GM10248 (cell line): ENCODE data around the gene ZCWPW1.

Source experiments
- CTCF ChIA-PET: fragments of 300-600 bp; sonication (Branson Sonifier 250); formaldehyde crosslinking; extraction: SDS; loops from one replicate; lab custom pipeline; 2021; ENCODE audit warnings: antibody characterized with exemption; lab: Yijun Ruan, JAX
- POLR2A ChIA-PET: fragments of 350-650 bp; sonication (Branson Sonifier 250); formaldehyde crosslinking; extraction: SDS; loops from one replicate; lab custom pipeline; 2020; ENCODE audit warnings: antibody characterized with exemption; lab: Yijun Ruan, JAX
- DNase-seq: peaks from one replicate; pipeline ENCODE4 v3.0.0; 2012; ENCODE audit errors: extremely low spot score
- TF ChIP-seq, protein P1 (sequence below): IDR thresholded peaks from 2 replicates; pipeline ENCODE4 v1.5.1; 2012; ENCODE audit warnings: mild to moderate bottlenecking, low read depth; ENCODE audit errors: extremely low read depth, missing control alignments, control extremely low read depth

Gene ZCWPW1

DNA sequence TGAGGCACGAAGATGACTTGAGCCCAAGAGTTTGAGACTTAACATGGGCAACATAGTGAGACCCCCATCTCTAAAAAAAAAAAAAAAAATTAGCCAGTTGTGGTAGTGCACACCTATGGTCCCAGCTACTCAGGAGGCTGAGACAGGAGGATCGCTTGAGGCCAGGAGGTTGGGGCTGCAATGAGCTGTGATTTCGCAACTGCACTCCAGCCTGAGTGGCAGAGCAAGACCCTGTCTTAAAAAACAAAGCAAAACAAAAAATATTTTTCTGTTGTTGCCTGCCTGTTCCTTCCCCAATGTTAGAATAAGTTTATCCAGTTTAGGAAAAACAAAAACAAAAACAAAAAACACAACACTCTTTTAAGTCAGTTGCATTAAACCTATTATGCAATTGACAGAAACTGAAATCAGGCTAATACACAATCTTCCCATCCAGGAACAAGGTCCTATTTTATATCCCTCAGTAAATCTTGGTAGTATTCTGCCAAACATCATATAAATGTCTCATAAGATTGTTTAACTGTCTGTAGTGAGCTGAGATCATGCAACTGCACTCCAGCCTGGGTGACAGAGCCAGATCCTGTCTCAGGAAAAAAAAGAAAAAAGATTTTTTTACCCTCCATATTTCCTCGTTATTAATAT, 50.3 kb downstream of the ZCWPW1 start:
- TF ChIP-seq, protein P1, sequence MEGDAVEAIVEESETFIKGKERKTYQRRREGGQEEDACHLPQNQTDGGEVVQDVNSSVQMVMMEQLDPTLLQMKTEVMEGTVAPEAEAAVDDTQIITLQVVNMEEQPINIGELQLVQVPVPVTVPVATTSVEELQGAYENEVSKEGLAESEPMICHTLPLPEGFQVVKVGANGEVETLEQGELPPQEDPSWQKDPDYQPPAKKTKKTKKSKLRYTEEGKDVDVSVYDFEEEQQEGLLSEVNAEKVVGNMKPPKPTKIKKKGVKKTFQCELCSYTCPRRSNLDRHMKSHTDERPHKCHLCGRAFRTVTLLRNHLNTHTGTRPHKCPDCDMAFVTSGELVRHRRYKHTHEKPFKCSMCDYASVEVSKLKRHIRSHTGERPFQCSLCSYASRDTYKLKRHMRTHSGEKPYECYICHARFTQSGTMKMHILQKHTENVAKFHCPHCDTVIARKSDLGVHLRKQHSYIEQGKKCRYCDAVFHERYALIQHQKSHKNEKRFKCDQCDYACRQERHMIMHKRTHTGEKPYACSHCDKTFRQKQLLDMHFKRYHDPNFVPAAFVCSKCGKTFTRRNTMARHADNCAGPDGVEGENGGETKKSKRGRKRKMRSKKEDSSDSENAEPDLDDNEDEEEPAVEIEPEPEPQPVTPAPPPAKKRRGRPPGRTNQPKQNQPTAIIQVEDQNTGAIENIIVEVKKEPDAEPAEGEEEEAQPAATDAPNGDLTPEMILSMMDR = no peak

DNA sequence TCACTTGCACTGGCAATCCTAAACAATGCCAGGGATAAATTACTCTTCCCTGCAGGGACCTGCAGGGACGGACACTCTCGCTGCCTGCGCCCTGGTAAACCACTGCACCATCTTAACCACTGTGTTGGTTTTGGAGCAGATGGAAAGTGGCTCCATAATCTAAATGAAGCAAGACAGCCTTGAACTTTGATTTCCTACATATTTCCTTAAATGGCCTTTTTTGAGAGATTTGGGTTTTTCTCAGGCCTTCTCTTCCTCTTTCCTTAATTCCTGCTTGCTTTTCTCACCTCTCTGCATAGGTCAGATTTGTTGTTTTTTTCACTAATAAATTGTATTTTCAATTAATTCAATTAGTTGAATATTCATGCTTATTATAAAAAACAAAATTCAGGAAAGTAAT, 52.4 kb downstream of the ZCWPW1 start:
- ChIA-PET CTCF (interaction anchor here (0.7 to 2.6 kb wide), 3 partner anchors 8 to 32 kb away, joined by 3 to 16 read pairs (median 4); no protein-coding TSS in a partner anchor), POLR2A (no interaction called here)
- TF ChIP-seq, protein P1 = no peak
- no peak for DNase-seq

More for the DNA sequence above, 50.3 kb downstream of the ZCWPW1 start:
- POLR2A ChIA-PET = no interaction called here
- DNase-seq = no peak
- CTCF ChIA-PET = no interaction called here

DNA sequence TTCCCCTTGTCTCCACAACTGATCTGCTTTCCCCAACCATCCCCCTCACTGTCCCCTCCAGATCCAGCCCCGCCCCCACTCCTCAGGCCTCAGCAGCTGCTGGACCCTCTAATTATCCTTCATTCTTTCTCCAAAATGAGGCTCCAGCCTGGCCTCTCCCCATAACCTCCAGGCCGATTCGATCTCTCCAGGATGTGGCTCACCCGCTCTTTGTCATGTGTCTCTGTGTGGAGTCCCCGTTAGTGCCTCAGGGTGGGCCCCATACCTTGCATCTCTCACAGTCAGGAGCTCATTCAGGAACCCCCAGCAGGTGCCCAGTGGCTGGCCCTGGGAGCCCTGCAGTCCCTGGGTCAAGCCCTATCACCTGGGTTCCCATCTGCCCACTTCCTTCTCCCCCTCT, 53.9 kb downstream of the ZCWPW1 start:
- ChIA-PET POLR2A (interaction anchor here (0.5 kb wide), 1 partner anchor 47 kb away, joined by 3 read pairs; no protein-coding TSS in a partner anchor), CTCF (interaction anchor here (0.7 to 2.6 kb wide), 3 partner anchors 10 to 33 kb away, joined by 4 to 16 read pairs (median 5); no protein-coding TSS in a partner anchor)
- no peak for DNase-seq
- TF ChIP-seq, protein P1 = no peak

DNA sequence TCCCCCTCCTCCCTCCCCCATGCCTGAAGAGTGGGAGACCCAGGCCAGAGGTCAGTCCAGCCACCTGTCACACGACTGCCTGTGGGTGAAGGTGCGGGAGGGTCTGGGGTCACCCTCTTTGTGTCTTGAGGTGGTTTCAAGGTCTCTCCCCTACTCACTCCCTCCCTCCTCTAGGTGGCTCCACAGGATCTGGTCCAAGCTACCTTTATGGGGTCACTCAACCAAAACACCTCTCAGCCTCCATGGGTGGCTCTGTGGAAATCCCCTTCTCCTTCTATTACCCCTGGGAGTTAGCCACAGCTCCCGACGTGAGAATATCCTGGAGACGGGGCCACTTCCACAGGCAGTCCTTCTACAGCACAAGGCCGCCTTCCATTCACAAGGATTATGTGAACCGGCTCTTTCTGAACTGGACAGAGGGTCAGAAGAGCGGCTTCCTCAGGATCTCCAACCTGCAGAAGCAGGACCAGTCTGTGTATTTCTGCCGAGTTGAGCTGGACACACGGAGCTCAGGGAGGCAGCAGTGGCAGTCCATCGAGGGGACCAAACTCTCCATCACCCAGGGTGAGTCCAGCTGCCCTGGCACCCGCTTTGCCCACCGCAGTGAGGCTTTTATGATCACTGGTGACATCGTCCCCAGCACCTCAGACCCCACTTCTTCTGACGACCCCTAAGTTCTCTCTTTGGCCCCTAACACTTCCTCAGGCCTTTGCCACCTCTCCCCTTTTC, 54.5 kb downstream of the ZCWPW1 start:
- peak; percentile 40 for DNase-seq
- POLR2A ChIA-PET = interaction anchor here (0.5 kb wide), 1 partner anchor 46 kb away, joined by 3 read pairs; no protein-coding TSS in a partner anchor
- TF ChIP-seq, protein P1 = peak; percentile 37
- CTCF ChIA-PET = interaction anchor here (0.7 to 2.6 kb wide), 3 partner anchors 11 to 34 kb away, joined by 4 to 16 read pairs (median 5); no protein-coding TSS in a partner anchor

DNA sequence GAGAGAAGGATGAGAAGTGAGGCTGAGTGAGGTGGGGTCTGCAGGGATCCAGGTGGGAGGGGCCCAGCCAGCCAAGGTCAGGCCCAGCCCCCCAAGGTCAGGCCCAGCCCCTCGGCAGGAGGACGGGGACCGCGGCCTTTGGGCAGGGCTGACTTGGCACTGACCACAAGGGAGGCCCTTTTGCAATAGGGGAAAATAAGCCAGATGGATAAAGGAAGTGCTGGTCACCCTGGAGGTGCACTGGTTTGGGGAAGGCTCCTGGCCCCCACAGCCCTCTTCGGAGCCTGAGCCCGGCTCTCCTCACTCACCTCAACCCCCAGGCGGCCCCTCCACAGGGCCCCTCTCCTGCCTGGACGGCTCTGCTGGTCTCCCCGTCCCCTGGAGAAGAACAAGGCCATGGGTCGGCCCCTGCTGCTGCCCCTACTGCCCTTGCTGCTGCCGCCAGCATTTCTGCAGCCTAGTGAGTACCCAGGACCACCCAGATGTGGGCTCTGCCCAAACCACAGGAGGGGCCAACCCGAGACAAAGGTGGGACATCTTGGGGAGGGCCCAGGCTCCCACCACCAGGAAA, 55.2 kb downstream of the ZCWPW1 start, which contains the start of gene PILRA:
Gene PILRA, plus strand, starts transcription at position 227 of the 571 bp plus-strand sequence. Its CDS starts 170 bp downstream, at position 397.
- no peak for DNase-seq
- POLR2A ChIA-PET = no interaction called here
- CTCF ChIA-PET = interaction anchor here (1.3 to 2.6 kb wide), 2 partner anchors 34 to 35 kb away, joined by 3 to 16 read pairs; no protein-coding TSS in a partner anchor
- TF ChIP-seq, protein P1 = no peak

DNA sequence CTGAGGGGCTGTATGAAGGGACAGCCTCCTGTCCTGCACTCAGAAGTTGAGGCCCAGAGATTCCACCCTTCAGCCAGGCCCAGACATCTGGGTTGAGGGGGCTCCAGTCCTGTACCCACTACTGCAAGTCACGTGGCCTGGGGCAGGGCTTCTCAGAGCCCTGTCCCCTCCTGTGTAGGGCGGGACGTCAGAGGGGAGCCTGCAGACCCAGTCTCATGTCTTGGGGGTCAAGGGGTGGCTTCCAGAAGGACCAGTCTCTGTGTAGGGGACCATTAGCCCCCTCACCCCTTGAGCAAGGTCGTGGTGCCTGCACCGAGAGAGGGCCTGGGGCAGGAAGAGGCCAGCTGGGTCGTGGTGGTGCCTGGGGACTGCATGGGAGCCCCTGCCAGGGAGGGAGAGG, 55.8 kb downstream of the ZCWPW1 start:
- TF ChIP-seq, protein P1 = no peak
- POLR2A ChIA-PET = no interaction called here
- CTCF ChIA-PET = interaction anchor here (1.3 kb wide), 1 partner anchor 35 kb away, joined by 3 read pairs; no protein-coding TSS in a partner anchor
- DNase-seq = no peak
